ENCODE results near the gene ARHGAP6.

GRCh38 chrX:11664211-11665167 is 1.2 kb downstream of the ARHGAP6 start:
- TF ChIP-seq CTCF (IDR thresholded peaks at IDR 0.05; ENCODE audit: low read length) (no peak), EZH2phosphoT487 (IDR thresholded peaks at IDR 0.05; ENCODE audit: low read length) (no peak), EZH2 (optimal IDR thresholded peaks at IDR 0.05; ENCODE audit: low read depth, low read length) (no peak)
